Activated T-cell treated with anti-CD3 and anti-CD28 coated beads, Interleukin-2, amount 50 U/mL, for 48 hours (primary cell): ENCODE results near the gene PPP2R1A.

Source experiments
- DNase-seq, 2 experiments: peaks; one replicate each; pipeline ENCODE4 v3.0.0-alpha.2; 2020

Gene PPP2R1A

GRCh38 chr19:52258426-52258825 lies 68.6 kb downstream of the PPP2R1A start:
- no peak for DNase-seq

- peak; percentile 44 to 51 for DNase-seq
Observed at GRCh38 chr19:52265556-52265955, 75.7 kb downstream of the PPP2R1A start.

- peak; percentile 98 to 99 for DNase-seq
Observed at GRCh38 chr19:52269338-52270261, 79.7 kb downstream of the PPP2R1A start, which contains the start of gene ZNF766. ZNF766 (plus strand) TSS chr19:52269587; CDS start chr19:52269614, 27 bp downstream.

GRCh38 chr19:52270266-52270885 lies 80.5 kb downstream of the PPP2R1A start:
- DNase-seq = peak in 1 of 2 experiments; percentile 37

- DNase-seq = no peak
Observed at GRCh38 chr19:52273301-52273700, 83.4 kb downstream of the PPP2R1A start.

GRCh38 chr19:52274191-52274590 lies 84.3 kb downstream of the PPP2R1A start:
- DNase-seq = no peak

- DNase-seq = no peak
Observed at GRCh38 chr19:52275988-52276387, 86.1 kb downstream of the PPP2R1A start.

GRCh38 chr19:52277471-52277870 lies 87.6 kb downstream of the PPP2R1A start:
- DNase-seq = no peak
